Suprapubic skin (tissue), 3 donors: ENCODE data around the gene ERBB4.

Experiments used
- POLR2A ChIP-seq, 2 donors: fragments of 450-650 bp; IDR thresholded peaks; one replicate each; pipeline ENCODE4 v1.6.1; 2017; ENCODE audit warnings: antibody characterized with exemption in 2 of 2, mild to moderate bottlenecking in 2 of 2, moderate library complexity in 2 of 2
- TF ChIP-seq, protein P1 (sequence below), 2 donors: fragments of 200-600 bp in 1 of 2; fragments of 450-650 bp in 1 of 2; sonication (generic) in 1 of 2; IDR thresholded peaks; one replicate each; pipeline ENCODE4 v1.5.1; 2016 to 2019; ENCODE audit warnings: antibody characterized with exemption in 2 of 2, mild to moderate bottlenecking in 1 of 2, moderate library complexity in 1 of 2

DNA sequence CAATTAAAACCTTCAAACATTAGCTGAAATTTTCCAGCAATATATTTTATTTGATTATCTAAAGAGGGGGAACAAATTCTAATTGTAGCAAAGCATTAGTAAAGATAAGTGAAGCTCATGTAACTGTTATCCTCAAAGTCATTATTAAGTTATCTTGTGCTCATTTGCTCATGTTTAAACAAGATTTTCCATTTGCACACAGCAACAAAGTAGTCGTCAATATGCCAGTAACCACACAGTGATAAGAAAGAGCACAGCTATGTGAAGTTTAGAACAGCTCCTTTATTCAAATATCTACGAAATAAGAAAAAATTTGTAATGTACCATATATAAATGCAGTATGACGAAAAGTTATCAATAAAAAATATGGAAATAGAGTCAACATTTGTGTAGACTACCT, 159.5 kb downstream of the ERBB4 start:
- TF ChIP-seq POLR2A (IDR thresholded peaks at IDR 0.05): no peak
- TF ChIP-seq, protein P1, sequence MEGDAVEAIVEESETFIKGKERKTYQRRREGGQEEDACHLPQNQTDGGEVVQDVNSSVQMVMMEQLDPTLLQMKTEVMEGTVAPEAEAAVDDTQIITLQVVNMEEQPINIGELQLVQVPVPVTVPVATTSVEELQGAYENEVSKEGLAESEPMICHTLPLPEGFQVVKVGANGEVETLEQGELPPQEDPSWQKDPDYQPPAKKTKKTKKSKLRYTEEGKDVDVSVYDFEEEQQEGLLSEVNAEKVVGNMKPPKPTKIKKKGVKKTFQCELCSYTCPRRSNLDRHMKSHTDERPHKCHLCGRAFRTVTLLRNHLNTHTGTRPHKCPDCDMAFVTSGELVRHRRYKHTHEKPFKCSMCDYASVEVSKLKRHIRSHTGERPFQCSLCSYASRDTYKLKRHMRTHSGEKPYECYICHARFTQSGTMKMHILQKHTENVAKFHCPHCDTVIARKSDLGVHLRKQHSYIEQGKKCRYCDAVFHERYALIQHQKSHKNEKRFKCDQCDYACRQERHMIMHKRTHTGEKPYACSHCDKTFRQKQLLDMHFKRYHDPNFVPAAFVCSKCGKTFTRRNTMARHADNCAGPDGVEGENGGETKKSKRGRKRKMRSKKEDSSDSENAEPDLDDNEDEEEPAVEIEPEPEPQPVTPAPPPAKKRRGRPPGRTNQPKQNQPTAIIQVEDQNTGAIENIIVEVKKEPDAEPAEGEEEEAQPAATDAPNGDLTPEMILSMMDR (IDR thresholded peaks at IDR 0.05): no peak
